ENCODE measurements around the gene CHRNE.

The CHRNE gene

DNA sequence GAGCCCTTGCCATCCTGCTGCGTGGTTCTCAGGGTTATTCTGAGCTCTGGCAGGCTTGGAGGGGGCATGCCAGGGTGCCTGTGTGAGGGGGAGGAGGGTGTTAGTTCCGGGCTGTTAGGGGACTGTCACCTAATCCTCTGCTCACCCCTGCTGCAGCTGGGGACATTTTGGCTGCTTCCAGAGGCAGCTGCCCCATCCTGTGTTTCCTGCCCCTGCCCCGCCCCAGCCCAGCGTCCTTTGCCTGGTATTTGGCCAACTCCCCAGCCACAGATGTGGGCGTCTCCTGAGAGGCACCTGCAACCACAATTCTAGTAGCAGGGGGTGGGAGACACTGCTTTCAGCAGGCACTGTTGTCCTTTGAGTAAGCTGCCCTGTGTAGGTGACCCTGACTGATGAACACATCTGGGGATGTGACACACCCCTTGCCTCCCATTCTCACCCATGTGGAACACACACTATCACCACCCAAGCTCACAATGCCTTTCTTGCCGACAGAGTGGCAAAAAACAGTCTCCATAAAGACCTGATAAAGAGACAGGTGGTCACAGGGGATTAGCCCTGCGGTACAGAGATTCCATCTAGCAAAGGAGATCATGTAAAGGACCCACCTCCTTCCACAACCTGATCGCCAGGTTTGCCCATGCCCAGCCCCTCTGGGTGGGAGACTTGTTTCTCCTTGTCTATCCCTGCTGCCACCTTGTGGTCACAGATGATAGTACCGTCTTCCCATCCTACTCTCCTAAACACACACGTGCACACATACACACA is at the start of gene CHRNE:
CHRNE (minus strand) TSS at position 48 of the 768 bp plus-strand sequence; CDS start at position 13, 35 bp downstream.
- Mint-ChIP-seq H3K36me3 (ENCODE audit: insufficient read depth) (peaks cover 31% of the 10 kb centered on the region), H3K27ac (ENCODE audit: low read depth) (peak within 1 kb of the TSS; percentile 92), H3K4me1 (peaks cover 38% of the 10 kb centered on the region), H3K27me3 (no peaks in the 10 kb centered on the region), H3K4me3 (peak within 1 kb of the TSS; percentile 84), H3K9me3 (no peaks in the 10 kb centered on the region)
- ATAC-seq (replicated peaks; ENCODE audit: extremely low read depth, poor library complexity, severe bottlenecking) (peak; percentile 74), DNase-seq (ENCODE audit: low spot score in 2 of 2) (peak; percentile 57 to 63)

- Mint-ChIP-seq H3K27me3 (no peaks in the 10 kb centered on the region), H3K9me3 (no peaks in the 10 kb centered on the region), H3K4me3 (peak overlapping the region; percentile 94), H3K27ac (ENCODE audit: low read depth) (no peak overlapping the region), H3K4me1 (peaks cover 25% of the 10 kb centered on the region), H3K36me3 (ENCODE audit: insufficient read depth) (peaks cover 29% of the 10 kb centered on the region)
- no peak for ATAC-seq (replicated peaks; ENCODE audit: extremely low read depth, poor library complexity, severe bottlenecking)
- DNase-seq (ENCODE audit: low spot score in 2 of 2), result no peak
Observed at GRCh38 chr17:4951486-4951885, 48.6 kb upstream of the CHRNE start.

DNA sequence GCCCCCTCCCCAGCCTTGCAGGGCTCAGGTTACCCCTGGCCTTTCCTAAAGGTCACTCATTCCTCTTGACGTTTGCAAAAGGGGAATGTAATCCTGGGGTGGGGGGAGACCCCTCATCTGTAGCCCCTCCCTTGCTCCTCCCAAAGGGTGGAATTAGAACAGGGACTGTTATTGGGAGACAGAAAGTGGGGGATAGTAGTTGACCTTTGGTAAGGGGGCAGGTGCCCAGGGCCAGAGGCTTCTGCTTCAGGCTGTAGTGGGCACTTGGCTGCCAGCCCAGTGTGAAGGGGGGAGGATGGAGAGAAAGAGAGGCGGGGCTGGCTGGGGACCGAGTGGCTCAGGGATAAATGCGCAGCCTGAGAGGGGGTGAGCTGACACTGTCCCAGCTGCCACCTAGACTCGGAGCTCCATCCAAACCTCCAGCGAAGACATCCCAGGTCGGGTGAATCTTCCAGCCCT is 47.9 kb upstream of the CHRNE start, which contains the start of gene ENO3:
ENO3 (plus strand) TSS at position 374 of the 459 bp plus-strand sequence. CDS start 711 bp downstream, outside the sequence.
- no peak for ATAC-seq (replicated peaks; ENCODE audit: extremely low read depth, poor library complexity, severe bottlenecking)
- H3K9me3 Mint-ChIP-seq, result no peaks in the 10 kb centered on the region

DNA sequence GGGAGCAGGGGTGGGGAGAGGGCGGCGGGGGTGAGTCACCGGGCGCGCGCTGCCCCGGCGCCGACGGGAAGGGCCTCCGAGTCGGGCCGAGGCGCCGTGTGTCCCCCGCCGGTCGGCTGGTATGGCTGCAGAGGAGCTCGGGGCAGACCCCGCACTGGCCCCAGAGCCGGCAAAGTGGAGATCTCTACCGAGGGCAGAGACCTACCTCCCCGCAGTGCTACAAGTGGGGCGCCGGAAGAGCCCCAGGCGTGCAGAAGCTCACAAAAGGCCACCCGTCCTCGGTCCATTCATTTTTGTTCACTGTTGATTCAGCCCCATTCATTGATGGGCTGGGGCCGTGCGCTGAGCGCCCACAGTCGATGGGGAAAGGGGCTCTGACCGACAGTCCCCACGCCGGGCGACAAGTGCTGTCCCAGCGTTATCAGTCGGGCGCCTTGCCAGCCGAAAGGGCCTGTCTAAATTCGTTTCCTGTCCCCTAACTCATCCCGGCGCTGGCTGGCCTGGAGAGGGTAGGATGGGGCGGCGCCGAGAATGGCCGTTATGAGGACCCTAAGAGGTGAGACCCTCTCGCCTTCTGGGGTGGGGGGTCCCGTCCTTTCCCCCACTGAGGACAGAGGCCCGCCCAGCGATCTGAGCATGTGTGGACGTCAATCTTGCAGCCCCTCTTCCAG is 47.3 kb upstream of the CHRNE start:
- peaks cover 42% of the 10 kb centered on the region for H3K36me3 Mint-ChIP-seq (ENCODE audit: insufficient read depth)
- H3K4me3 Mint-ChIP-seq, result peak overlapping the region; percentile 94
- peak overlapping the region; percentile 94 for H3K27ac Mint-ChIP-seq (ENCODE audit: low read depth)
- peaks cover 34% of the 10 kb centered on the region for H3K4me1 Mint-ChIP-seq
- no peaks in the 10 kb centered on the region for H3K27me3 Mint-ChIP-seq
- ATAC-seq (replicated peaks; ENCODE audit: extremely low read depth, poor library complexity, severe bottlenecking), result peak; percentile 3
- DNase-seq (ENCODE audit: low spot score in 2 of 2), result no peak
- no peaks in the 10 kb centered on the region for H3K9me3 Mint-ChIP-seq

More for the DNA sequence above, 47.9 kb upstream of the CHRNE start, which contains the start of gene ENO3:
- no peaks in the 10 kb centered on the region for H3K27me3 Mint-ChIP-seq
- DNase-seq (ENCODE audit: low spot score in 2 of 2), result no peak
- peaks cover 37% of the 10 kb centered on the region for H3K36me3 Mint-ChIP-seq (ENCODE audit: insufficient read depth)
- H3K4me1 Mint-ChIP-seq, result peaks cover 28% of the 10 kb centered on the region
- peak within 1 kb of the TSS; percentile 94 for H3K4me3 Mint-ChIP-seq
- H3K27ac Mint-ChIP-seq (ENCODE audit: low read depth), result peak within 1 kb of the TSS; percentile 94

- DNase-seq (ENCODE audit: low spot score in 2 of 2), result peak; percentile 62 to 74
Observed at GRCh38 chr17:4949321-4950074, 46.6 kb upstream of the CHRNE start.

DNA sequence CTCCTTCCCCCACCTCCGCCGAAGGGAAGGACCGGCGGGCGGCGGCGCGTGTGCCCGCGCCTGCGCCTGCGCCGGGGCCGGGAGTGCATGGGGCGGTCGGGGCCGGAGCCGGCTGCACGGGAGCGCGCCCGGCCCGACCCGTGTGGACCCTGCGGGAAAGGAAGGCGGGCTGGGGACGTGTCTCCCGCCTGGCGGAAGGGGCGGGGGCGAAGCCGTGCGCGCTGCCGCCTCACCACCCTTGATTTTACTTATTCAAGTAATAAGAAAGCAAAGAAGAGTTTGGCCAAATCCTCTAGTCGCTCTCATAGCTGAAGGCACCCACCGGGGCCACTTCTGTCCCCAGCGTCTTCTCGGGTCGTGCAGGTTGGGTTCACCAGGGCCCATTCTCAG is 46.0 kb upstream of the CHRNE start:
- H3K27me3 Mint-ChIP-seq, result no peaks in the 10 kb centered on the region
- H3K27ac Mint-ChIP-seq (ENCODE audit: low read depth), result peak overlapping the region; percentile 94
- peak overlapping the region; percentile 94 for H3K4me3 Mint-ChIP-seq
- H3K4me1 Mint-ChIP-seq, result peaks cover 47% of the 10 kb centered on the region
- H3K9me3 Mint-ChIP-seq, result no peaks in the 10 kb centered on the region
- H3K36me3 Mint-ChIP-seq (ENCODE audit: insufficient read depth), result peaks cover 51% of the 10 kb centered on the region
- ATAC-seq (replicated peaks; ENCODE audit: extremely low read depth, poor library complexity, severe bottlenecking) (peak; percentile 41), DNase-seq (ENCODE audit: low spot score in 2 of 2) (peak; percentile 55 to 74)

More at GRCh38 chr17:4949321-4950074, 46.6 kb upstream of the CHRNE start:
- peak overlapping the region; percentile 94 for H3K4me3 Mint-ChIP-seq
- peak overlapping the region; percentile 94 for H3K27ac Mint-ChIP-seq (ENCODE audit: low read depth)
- H3K4me1 Mint-ChIP-seq, result peaks cover 41% of the 10 kb centered on the region
- no peaks in the 10 kb centered on the region for H3K27me3 Mint-ChIP-seq
- ATAC-seq (replicated peaks; ENCODE audit: extremely low read depth, poor library complexity, severe bottlenecking), result peak; percentile 55
- no peaks in the 10 kb centered on the region for H3K9me3 Mint-ChIP-seq
- H3K36me3 Mint-ChIP-seq (ENCODE audit: insufficient read depth), result peaks cover 46% of the 10 kb centered on the region

GRCh38 chr17:4948166-4948930 is 45.5 kb upstream of the CHRNE start, which contains the start of gene PFN1:
PFN1 (minus strand) TSS chr17:4948530; CDS start chr17:4948394, 136 bp downstream.
- peaks cover 52% of the 10 kb centered on the region for H3K4me1 Mint-ChIP-seq
- peak within 1 kb of the TSS; percentile 94 for H3K27ac Mint-ChIP-seq (ENCODE audit: low read depth)
- ATAC-seq (replicated peaks; ENCODE audit: extremely low read depth, poor library complexity, severe bottlenecking), result peak; percentile 52
- peak; percentile 61 to 83 for DNase-seq (ENCODE audit: low spot score in 2 of 2)
- H3K9me3 Mint-ChIP-seq, result no peaks in the 10 kb centered on the region
- H3K27me3 Mint-ChIP-seq, result no peaks in the 10 kb centered on the region
- H3K36me3 Mint-ChIP-seq (ENCODE audit: insufficient read depth), result peaks cover 53% of the 10 kb centered on the region
- peak within 1 kb of the TSS; percentile 94 for H3K4me3 Mint-ChIP-seq

GRCh38 chr17:4947411-4948165 is 44.7 kb upstream of the CHRNE start:
- ATAC-seq (replicated peaks; ENCODE audit: extremely low read depth, poor library complexity, severe bottlenecking), result peak; percentile 11
- Mint-ChIP-seq H3K4me1 (peaks cover 60% of the 10 kb centered on the region), H3K27ac (ENCODE audit: low read depth) (peak overlapping the region; percentile 77), H3K27me3 (no peaks in the 10 kb centered on the region), H3K4me3 (peak overlapping the region; percentile 94), H3K9me3 (no peaks in the 10 kb centered on the region), H3K36me3 (ENCODE audit: insufficient read depth) (peaks cover 57% of the 10 kb centered on the region)
- peak in 1 of 2 donors; percentile 43 for DNase-seq (ENCODE audit: low spot score in 2 of 2)

DNA sequence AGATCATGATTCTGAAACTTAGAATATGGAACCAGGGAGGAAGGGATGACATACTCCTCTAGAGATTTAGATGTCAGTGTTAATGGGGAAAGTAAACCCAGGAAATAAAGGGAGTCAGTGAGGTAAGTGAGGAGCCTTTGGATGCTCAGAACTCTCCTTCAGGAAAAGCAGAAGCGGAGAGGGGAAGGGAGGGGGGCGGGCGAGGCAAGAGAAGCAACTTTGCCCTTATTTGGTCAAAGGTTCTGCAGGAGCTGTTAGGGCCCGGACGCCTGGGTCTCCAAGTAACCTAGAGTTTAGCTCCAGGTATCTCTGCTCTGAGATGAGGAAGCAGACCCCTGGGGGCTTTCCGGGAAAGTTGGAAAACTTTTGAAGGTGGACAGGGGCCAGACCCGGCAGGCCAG is 44.1 kb upstream of the CHRNE start:
- Mint-ChIP-seq H3K36me3 (ENCODE audit: insufficient read depth) (peaks cover 57% of the 10 kb centered on the region), H3K4me3 (peak overlapping the region; percentile 94), H3K27ac (ENCODE audit: low read depth) (peak overlapping the region; percentile 77), H3K27me3 (no peaks in the 10 kb centered on the region), H3K9me3 (no peaks in the 10 kb centered on the region), H3K4me1 (peaks cover 66% of the 10 kb centered on the region)
- DNase-seq (ENCODE audit: low spot score in 2 of 2), result no peak
- no peak for ATAC-seq (replicated peaks; ENCODE audit: extremely low read depth, poor library complexity, severe bottlenecking)

DNA sequence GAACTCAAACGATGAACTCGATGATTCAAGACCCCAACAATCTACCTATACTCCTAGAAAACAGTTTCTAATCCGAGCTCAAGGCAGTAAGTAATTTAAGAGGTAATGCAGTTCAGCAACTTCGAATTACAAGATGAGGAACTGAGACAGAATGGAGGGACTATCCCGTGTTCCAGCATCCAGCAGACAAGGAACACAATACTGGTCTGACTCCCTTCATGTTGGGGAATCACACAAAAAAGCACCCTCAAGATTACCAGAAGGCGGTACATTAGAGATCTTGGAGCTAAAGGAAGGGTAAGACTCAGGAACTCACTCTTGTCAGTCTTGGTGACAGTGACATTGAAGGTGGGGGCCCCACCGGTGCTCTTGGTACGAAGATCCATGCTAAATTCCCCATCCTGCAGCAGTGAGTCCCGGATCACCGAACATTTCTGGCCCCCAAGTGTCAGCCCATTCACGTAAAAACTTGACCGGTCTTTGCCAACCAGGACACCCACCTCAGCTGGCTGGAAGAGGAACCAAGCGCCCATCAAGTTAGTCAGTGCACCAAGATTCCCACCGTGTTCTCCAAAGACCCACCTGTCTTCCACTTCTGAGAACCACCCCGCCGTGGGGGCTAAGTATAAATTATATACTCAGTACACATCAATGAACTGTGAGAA is 43.5 kb upstream of the CHRNE start:
- peak overlapping the region; percentile 77 for H3K27ac Mint-ChIP-seq (ENCODE audit: low read depth)
- H3K9me3 Mint-ChIP-seq, result no peaks in the 10 kb centered on the region
- peaks cover 71% of the 10 kb centered on the region for H3K4me1 Mint-ChIP-seq
- no peaks in the 10 kb centered on the region for H3K27me3 Mint-ChIP-seq
- ATAC-seq (replicated peaks; ENCODE audit: extremely low read depth, poor library complexity, severe bottlenecking) (no peak), DNase-seq (ENCODE audit: low spot score in 2 of 2) (no peak)
- peaks cover 58% of the 10 kb centered on the region for H3K36me3 Mint-ChIP-seq (ENCODE audit: insufficient read depth)
- peak overlapping the region; percentile 94 for H3K4me3 Mint-ChIP-seq

GRCh38 chr17:4945944-4946280 is 43.0 kb upstream of the CHRNE start:
- H3K27me3 Mint-ChIP-seq, result no peaks in the 10 kb centered on the region
- peak overlapping the region; percentile 94 for H3K4me3 Mint-ChIP-seq

More at GRCh38 chr17:4945944-4946280, 43.0 kb upstream of the CHRNE start:
- Mint-ChIP-seq H3K9me3 (no peaks in the 10 kb centered on the region), H3K36me3 (ENCODE audit: insufficient read depth) (peaks cover 62% of the 10 kb centered on the region), H3K27ac (ENCODE audit: low read depth) (peak overlapping the region; percentile 77), H3K4me1 (peaks cover 74% of the 10 kb centered on the region)
- DNase-seq (ENCODE audit: low spot score in 2 of 2) (no peak), ATAC-seq (replicated peaks; ENCODE audit: extremely low read depth, poor library complexity, severe bottlenecking) (no peak)
